Activated naive CD4-positive, alpha-beta T cell treated with anti-CD3 and anti-CD28 coated beads for 36 hours (primary cell): ENCODE data around the gene HPRT1. TPM values are rescaled to one million over a fixed set of nuclear protein-coding genes. Genes with fewer than 3 reads are reported as not detected.

Source experiments
- CTCF ChIA-PET: fragments of 350-600 bp; sonication (Branson Sonifier 250); formaldehyde crosslinking; loops from one replicate; lab custom pipeline; 2021; ENCODE audit warnings: antibody characterized with exemption; lab: Charles Lee
- DNase-seq: peaks from one replicate; pipeline ENCODE4 v3.0.0-alpha.2; 2020
- H3K27ac Mint-ChIP-seq: one replicate; pipeline ENCODE4 v1.8.0; 2021; ENCODE audit warnings: mild to moderate bottlenecking, mixed read lengths
- H3K27me3 Mint-ChIP-seq: one replicate; pipeline ENCODE4 v1.8.0; 2021; ENCODE audit warnings: low read depth, mixed read lengths
- H3K36me3 Mint-ChIP-seq: one replicate; pipeline ENCODE4 v1.8.0; 2021; ENCODE audit warnings: low read depth, mixed read lengths
- H3K4me1 Mint-ChIP-seq: one replicate; pipeline ENCODE4 v1.8.0; 2021; ENCODE audit warnings: low read depth, mixed read lengths
- H3K4me3 Mint-ChIP-seq: one replicate; pipeline ENCODE4 v1.8.0; 2021; ENCODE audit warnings: mild to moderate bottlenecking, moderate library complexity, mixed read lengths
- H3K9me3 Mint-ChIP-seq: one replicate; pipeline ENCODE4 v1.8.0; 2021; ENCODE audit warnings: mixed read lengths
- intact Hi-C: fragments of 100-400 bp; cut with micrococcal nuclease; formaldehyde crosslinking; loops from one replicate; pipeline ENCODE4 v1.15.1; 2023
- microRNA-seq: library from miRNA; unstranded; fragments of <30 nt; microRNA quantifications from one replicate; pipeline ENCODE4 v1.2.0, GENCODE V29; 2022; ENCODE audit warnings: borderline microRNAs expressed, borderline replicate concordance
- total RNA-seq, 2 experiments: library from RNA; stranded (reverse); gene quantifications; one replicate each; pipeline ENCODE4 v1.2.3, GENCODE V29; 2021

HPRT1 gene
- total RNA-seq, 2 experiments from 2014 or later = 111 TPM

DNA sequence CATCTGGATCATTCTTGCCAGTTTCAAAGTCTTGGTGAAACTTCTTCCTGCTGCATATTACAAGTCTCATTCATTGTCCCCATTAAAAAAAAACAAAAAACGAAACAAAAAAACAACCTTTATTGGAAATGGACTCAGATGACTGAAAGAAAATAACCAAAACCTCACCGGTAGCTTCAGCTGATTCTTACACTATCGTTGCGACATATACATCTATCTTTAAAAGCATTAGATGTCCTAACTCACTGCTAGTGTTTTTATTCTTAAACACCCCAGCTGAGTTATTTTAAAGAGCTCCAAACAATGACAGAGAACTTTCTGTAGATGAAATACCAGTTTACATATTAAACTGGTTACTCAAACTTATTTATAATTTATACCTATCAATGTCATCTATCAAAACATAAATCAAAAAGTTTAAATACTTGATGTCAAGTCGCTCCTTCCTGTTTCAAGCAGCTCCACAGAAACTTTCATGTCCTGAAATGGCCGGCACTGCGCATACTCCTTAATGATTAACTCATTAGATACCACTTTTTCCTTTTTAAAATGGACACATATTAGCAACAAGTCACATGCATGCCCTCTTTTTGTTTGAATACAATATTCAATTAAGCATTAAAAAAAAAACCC is 87.2 kb downstream of the HPRT1 start:
- Mint-ChIP-seq H3K27me3 (peaks cover 60% of the 10 kb centered on the region), H3K4me1 (peaks cover 21% of the 10 kb centered on the region), H3K36me3 (no peaks in the 10 kb centered on the region), H3K4me3 (no peak overlapping the region), H3K27ac (no peak overlapping the region), H3K9me3 (no peaks in the 10 kb centered on the region)
- intact Hi-C loops = no loop called here
- CTCF ChIA-PET = interaction anchor here (0.7 kb wide), 1 partner anchor 164 kb away, joined by 3 read pairs; no protein-coding TSS in a partner anchor
- no peak for DNase-seq

DNA sequence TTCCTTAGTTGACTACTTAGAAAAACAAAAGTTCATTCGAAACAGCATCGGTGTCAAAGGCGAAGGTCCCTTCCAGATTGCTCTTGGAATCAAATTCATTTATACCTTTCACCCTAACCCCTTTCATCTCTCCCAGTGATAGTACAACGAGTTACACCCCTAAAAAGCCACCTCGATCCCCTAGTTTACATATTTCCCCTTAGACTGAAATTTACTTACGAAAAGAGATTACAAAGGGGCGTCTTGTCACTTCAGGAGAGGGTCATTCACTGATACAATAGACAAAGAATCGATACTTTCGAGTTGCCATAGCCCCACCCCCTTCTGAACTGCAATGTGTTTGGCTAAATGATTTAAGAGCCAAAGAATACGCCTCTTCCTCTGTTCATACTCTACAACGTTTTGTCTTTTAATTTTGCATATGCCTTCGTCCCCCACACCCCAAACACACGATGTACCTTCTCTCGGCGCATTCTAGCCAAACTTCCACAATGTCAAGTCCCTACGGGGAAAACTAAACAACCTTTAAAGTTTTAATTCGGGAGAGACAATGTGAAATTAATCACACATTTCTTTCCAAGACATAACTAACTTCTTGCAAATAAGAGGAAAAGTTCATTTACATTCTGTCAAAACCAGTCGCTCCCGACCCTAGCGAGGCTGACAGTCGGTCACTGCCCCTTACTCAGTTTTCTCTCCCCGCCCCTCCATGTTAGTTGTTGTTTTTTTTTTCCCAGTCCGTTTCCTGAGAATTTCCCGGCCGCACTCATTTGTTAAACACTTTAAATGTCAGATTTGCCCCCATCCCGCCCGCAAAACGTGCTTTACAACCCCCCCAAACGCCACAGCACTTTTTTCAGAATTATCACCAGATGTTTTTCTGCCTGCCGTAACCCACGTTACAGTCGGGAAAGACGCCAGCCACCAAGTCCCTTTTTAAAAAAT is 88.6 kb downstream of the HPRT1 start:
- peak overlapping the region; percentile 82 for H3K4me3 Mint-ChIP-seq
- H3K27me3 Mint-ChIP-seq = peaks cover 59% of the 10 kb centered on the region
- H3K9me3 Mint-ChIP-seq = no peaks in the 10 kb centered on the region
- DNase-seq = peak; percentile 5
- no peaks in the 10 kb centered on the region for H3K36me3 Mint-ChIP-seq
- peaks cover 20% of the 10 kb centered on the region for H3K4me1 Mint-ChIP-seq
- intact Hi-C loops = no loop called here
- no peak overlapping the region for H3K27ac Mint-ChIP-seq
- CTCF ChIA-PET = no interaction called here

Small RNA genes within 50 kb of the gene (microRNA-seq; reads per million reads assigned to microRNA genes)
- 581 reads per million, percentile 79 among the genes with 10 or more reads in this experiment for gene MIR424
- gene MIR450A1 = not detected
- gene MIR450A2 = not detected
- gene MIR450B = not detected
- gene MIR503 = 25.2 reads per million, percentile 40 among the genes with 10 or more reads in this experiment
- gene MIR542 = not detected

Other genes with a start within 250 kb of the HPRT1 start
- not detected for gene CCDC160, start 223.0 kb upstream of the HPRT1 start, total RNA-seq
- 10 to 100 TPM; 49.1 to 51.9 TPM for gene PHF6, start 86.9 kb upstream of the HPRT1 start, total RNA-seq
- not detected for gene PLAC1, start 198.3 kb downstream of the HPRT1 start, total RNA-seq